ENCODE results near the gene PKIB. TPM values are rescaled to one million over a fixed set of nuclear protein-coding genes. Genes with fewer than 3 reads are reported as not detected.

The PKIB gene
- total and polyA plus RNA-seq, 2 of the 4 experiments (the other 2 are of a cell fraction), result 6.3 to 13.1 TPM

DNA sequence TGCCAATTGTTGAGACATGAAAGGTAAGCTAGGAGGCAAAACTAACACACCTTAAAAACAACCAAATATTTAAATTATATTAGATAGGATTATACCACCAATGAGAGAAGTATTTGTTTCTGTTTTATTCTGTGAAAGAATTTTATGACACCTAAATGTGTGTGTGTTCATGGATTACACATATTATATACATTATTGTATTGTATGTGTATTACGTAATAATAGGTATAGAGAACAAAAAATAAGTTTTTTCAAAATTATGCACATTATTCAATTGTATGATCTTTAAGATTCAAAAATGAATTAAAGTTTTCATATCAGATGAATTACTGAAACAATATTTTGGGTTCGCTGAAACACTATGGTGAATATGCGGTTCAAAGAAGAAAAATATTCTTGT lies 85.0 kb downstream of the PKIB start:
- TF ChIP-seq FOS (IDR thresholded peaks at IDR 0.05; ENCODE audit: low read depth, low read length) (no peak), CEBPB (IDR thresholded peaks at IDR 0.05; ENCODE audit: low read depth, low read length) (peak; percentile 78), CTCF (conservative IDR thresholded peaks at IDR 0.05; ENCODE audit: low read depth, low read length) (no peak)
- CTCF ChIA-PET, result no interaction called here
- ATAC-seq (ENCODE audit: low read depth), result no peak

More for the DNA sequence above, 85.0 kb downstream of the PKIB start:
- Histone ChIP-seq H3K18ac (ENCODE audit: low read depth, low read length) (no peak overlapping the region), H3K4me1 (ENCODE audit: control insufficient read depth, insufficient read depth, low read length) (peaks cover 7% of the 10 kb centered on the region), H3K27ac (ENCODE audit: insufficient read depth, low read length) (no peak overlapping the region), H2AK5ac (ENCODE audit: low read depth, low read length) (no peak overlapping the region), H3K27me3 (ENCODE audit: control insufficient read depth, insufficient read depth, low read length) (no peaks in the 10 kb centered on the region), H3K56ac (ENCODE audit: extremely low read depth, insufficient read depth, low read length) (no peak overlapping the region), H3K4me3 (ENCODE audit: insufficient read depth, low read depth, low read length) (no peak overlapping the region), H2BK20ac (ENCODE audit: low read depth, low read length) (no peak overlapping the region), H2BK15ac (ENCODE audit: low read depth, low read length) (no peak overlapping the region), H2BK5ac (ENCODE audit: low read depth, low read length, poor library complexity, severe bottlenecking) (no peak overlapping the region), H2AK9ac (replicated peaks; ENCODE audit: low read depth, low read length, poor library complexity) (no peak overlapping the region), H4K20me1 (ENCODE audit: insufficient read depth, low read length) (no peaks in the 10 kb centered on the region), H2AFZ (replicated peaks; ENCODE audit: low read length, poor library complexity) (no peak overlapping the region), H3K4ac (ENCODE audit: low read depth, low read length) (no peak overlapping the region), H3K14ac (replicated peaks; ENCODE audit: low read depth, low read length) (no peak overlapping the region), H3K79me1 (ENCODE audit: low read depth in 1 of 2, low read length in 2 of 2) (peaks cover 0 to 4% of the 10 kb centered on the region in 2 experiments; a peak in 1 of 4 replicates), H2BK120ac (ENCODE audit: low read depth, low read length) (no peak overlapping the region), H3K9me3 (ENCODE audit: control insufficient read depth, insufficient read depth, low read length) (no peaks in the 10 kb centered on the region), H3K4me2 (ENCODE audit: low read depth, low read length) (no peak overlapping the region), H4K91ac (ENCODE audit: insufficient read depth, low read depth, low read length) (no peak overlapping the region), H3K23ac (ENCODE audit: low read depth, low read length) (no peak overlapping the region), H3K9me1 (ENCODE audit: insufficient read depth, low read length) (peaks cover 8% of the 10 kb centered on the region), H3K36me3 (ENCODE audit: control insufficient read depth, insufficient read depth, low read length) (no peaks in the 10 kb centered on the region), H4K8ac (ENCODE audit: low read depth in 2 of 2, low read length in 2 of 2) (no peak overlapping the region), H4K5ac (ENCODE audit: low read depth, low read length) (no peak overlapping the region), H3K9ac (ENCODE audit: low read depth, low read length) (no peak overlapping the region)
- no CpG with 5 or more reads among the region's 3 CpGs for WGBS, 2 experiments (ENCODE audit: extremely low coverage in 2 of 2, insufficient read length in 1 of 2)
- POLR2A ChIA-PET (ENCODE audit: unreplicated experiment), result interaction anchor here (0.6 kb wide), 1 partner anchor 11 kb away, joined by 3 read pairs; no protein-coding TSS in a partner anchor
- no TSS peak for BruUV-seq (replicated peaks)
- in situ Hi-C loops (cut with MboI; ENCODE audit: low sequenced_read_pairs) (no loop called here), dilution Hi-C loops (cut with HindIII; ENCODE audit: low sequenced_read_pairs, unreplicated experiment) (no loop called here), intact Hi-C loops (cut with micrococcal nuclease) (no loop called here)
- no peak for DNase-seq

Measured in IMR-90 (cell line).